NCI-H2196 treated with DMSO at 0.1 percent for 48 hours (cell line): Measurements from ENCODE around the gene SLC24A5.

Experiments used
- DNase-seq: peaks from one replicate; lab custom pipeline; 2025; ENCODE audit not compliant: unreplicated experiment; lab: John Stamatoyannopoulos, UW

Gene SLC24A5

DNA sequence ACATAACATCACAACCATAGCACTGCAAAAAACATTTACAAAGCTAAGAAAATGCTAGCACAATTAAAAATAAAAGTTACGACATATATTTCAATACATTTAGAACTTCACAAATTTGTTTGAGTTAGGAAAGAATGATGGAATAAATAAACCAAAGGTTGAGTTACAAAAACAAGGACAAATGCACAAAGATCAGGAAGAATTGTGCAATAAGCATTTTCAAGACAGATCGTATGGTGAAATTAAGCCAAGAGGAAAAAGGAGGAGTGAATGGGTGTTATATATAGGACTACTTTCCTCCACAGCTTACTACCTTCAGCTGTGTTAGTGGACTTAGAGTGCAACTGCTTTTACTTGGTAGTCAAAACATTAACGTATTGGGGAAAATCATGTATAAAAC, 64.7 kb downstream of the SLC24A5 start:
- DNase-seq = no peak

DNA sequence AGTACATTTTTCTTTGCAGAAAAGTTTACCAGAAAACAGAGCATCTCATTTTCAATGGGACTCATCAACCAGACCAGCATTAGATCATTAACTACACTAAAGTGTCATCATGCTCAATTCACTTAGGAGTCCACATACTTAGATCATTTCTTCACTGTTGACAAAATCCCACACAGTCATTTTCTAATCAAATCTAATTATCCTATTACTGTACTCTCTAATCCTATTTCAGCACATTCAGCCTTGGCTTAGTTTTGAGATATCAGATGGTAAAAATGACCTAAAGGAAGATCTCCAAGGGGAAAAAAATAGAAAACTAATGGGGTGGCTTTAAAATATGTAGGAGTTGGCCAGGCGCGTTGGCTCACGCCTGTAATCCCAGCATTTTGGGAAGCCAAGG, 65.5 kb downstream of the SLC24A5 start:
- DNase-seq = no peak

DNA sequence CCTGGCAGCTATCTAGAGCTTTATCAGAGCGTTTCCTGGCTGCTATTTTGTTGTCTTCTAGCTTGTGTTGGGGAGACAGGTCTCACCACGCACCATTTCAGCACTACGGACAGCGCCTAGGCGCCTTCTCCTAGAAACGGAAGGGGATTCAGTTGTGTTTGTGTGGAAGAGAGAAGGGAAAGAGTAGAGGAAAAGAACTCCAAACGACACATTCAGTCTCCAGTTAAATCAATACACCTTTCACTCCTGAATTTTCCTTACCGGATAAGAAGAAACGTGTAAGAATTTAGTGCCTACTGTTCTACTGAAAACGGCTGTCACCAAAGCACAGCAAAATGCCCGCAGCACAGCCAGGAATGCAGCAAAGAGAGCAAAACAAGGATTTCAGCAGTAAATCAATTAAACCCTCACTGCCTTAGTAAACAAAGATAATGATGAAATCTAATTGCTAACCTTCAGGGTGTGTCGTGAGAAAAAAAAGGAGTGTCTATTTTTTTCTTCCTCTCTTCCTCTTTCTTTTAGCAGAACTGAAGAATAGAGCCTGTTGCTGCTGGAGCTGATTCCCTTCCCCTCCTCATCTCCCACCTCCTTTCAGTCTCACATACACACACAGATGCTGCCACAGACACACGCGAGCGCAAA, 70.3 kb downstream of the SLC24A5 start:
- DNase-seq = peak; percentile 2

DNA sequence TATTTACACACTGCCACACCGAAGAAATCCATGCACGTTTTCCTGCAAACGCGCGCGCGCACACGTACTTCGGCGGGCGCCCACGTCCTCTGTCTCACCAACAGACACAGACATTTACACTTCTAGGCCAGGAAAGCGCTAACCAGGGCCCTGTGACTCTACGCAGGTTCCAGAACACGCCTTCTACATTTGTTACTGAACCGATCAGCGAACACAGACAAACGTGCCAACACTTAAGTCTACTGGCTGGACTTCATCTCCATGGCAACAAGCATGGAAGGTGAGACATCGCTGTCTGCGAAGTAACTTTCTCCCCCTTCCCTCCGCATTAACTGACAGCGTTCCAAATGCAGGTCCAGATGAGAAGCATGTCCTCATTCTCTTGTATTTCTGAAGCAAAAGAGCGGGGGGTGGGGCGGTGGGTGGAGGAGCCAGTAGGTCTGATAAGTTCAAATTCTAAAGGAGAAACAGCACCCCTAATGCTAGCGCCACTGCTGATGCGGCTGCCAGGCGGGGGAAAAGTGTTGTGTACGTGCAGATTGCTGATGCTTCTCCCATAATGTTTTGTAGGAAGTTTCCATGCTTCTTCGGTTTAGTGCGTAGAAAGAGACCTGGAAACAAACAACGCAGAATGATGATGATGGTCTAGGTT, 70.9 kb downstream of the SLC24A5 start, which contains the start of gene CTXN2:
Gene CTXN2, plus strand, starts transcription at position 92 of the 652 bp plus-strand sequence. CDS start 9,636 bp downstream, outside the sequence.
- DNase-seq = peak; percentile 12
